GM18505 (cell line): ENCODE measurements around the gene PPY.
"Not testable (repeated sequence)": the region's sequence is repeated elsewhere in the genome, so short reads cannot be mapped to it uniquely, and the experiment has no call there.

Source experiments
- ATAC-seq: cut with Tn5 transposase; IDR thresholded peaks from one replicate; pipeline ENCODE4 v1.9.1; 2021; ENCODE audit not compliant: unreplicated experiment
- POLR2A ChIP-seq: IDR thresholded peaks from 4 replicates; pipeline ENCODE4 v1.6.1; 2011; ENCODE audit warnings: borderline replicate concordance; ENCODE audit not compliant: insufficient read depth, insufficient read length; ENCODE audit errors: extremely low read depth

PPY gene

DNA sequence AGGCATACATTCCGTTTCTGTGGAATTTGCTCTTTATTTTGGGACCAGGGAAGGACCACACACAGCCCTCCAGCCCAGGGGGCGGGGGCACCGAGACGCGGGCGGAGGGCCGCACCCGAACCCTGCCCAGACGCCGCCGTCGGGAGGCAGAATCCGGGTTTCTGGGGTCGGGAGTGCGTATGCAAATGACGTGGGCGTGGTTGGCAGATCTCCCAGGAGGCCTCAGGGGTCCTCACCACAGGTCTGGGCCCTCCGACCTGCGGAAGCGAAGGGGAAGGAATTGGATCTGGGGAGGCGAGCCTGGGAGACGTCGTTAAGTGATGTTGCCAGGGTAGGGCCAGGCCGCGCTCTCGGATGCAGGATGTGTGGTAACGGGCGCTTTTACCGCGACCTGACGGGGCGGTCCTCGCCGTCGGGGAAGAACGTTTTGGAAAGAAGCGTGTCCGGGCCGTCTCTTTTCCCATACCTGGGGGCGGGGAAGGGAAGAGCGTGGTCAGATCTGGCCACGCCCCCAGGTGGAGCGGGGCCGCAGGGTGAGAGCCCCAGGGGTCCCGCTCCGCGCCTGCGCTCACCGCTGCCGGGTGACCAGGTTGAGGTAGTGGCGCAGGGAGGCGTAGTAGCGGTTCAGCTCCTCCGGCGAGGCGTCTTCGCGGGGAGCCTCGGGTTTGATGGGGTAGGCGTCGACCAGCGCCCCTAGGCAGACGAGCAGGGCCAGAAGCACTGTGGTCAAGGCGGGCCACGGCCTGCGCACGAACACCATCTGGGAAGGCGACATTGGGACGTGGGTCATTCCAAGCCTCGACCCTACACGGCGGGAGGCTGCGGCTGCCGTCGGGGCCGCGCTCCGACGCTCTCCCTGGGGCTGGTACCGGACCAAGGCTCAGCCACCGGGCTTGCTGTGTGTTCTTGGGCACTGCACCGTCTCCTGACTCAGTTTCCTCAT, 10.7 kb upstream of the PPY start:
- no peak for TF ChIP-seq POLR2A
- no peak for ATAC-seq

DNA sequence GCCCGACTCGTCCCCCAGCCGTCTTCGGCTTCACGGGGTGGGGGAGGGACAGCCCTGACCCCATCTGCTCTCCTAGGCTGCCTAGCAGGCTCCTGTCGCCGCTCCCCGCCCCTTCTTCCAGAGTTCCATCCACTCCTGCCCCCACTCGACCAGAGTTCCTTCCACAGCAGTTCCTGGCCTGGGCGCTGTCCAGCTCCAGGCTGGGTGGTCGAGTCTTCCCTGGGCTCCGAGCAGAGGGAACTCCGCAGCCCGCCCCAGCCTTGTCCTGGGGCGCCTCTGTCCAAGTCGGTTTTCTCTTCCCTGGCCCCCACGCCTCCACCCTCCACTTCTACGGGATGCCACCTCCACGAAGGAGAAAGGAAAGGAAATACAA, 10.1 kb upstream of the PPY start:
- ATAC-seq, result no peak

DNA sequence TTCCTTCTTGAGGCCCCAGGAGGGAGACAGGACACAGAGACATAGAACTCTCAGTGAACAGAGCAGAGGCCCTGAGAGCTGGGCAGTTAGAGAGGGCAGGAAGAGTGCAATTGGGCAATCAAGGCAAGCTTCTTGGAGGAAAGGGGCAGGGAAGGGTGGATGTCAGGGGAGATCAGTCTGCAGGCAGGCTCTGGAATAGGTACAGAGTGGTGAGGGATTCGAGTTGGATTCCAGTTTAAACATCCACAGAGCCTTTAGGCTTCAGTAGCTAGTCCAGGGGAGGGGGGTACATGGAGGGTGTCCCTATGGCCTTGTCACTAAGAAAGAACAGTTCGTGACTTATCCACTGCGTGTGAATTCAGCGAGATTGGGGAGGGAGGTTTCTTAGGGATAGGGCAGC, 9.5 kb upstream of the PPY start:
- no peak for ATAC-seq
- TF ChIP-seq POLR2A, result no peak

More for the DNA sequence above, 10.1 kb upstream of the PPY start:
- no peak for TF ChIP-seq POLR2A

GRCh38 chr17:43950554-43950953, 8.3 kb upstream of the PPY start:
- TF ChIP-seq POLR2A, result no peak
- ATAC-seq, result no peak

DNA sequence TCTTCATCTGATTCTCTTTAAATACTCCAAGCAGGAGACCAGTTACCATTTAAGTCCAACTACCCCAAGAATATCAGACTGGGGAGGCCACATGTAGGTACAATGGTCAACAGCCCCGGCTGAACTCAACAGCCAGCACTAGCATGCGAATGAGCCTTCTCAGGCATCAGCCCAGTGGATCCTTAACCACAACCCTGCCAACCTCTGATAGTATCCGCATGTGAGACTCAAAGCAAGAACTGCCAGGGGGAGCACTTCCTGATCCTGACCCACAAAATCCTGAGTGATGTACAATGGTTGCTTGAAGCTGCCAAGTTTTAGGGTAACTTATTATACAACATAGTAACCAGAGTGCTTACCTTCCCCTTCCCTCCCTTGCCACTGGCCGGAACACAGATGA, 7.5 kb upstream of the PPY start:
- TF ChIP-seq POLR2A, result no peak
- ATAC-seq, result no peak

GRCh38 chr17:43946781-43947180, 4.5 kb upstream of the PPY start:
- ATAC-seq, result no peak
- no peak for TF ChIP-seq POLR2A

- ATAC-seq, result no peak
- no peak for TF ChIP-seq POLR2A
Observed at GRCh38 chr17:43945074-43945829, 3.0 kb upstream of the PPY start.

GRCh38 chr17:43940630-43941029, 1.6 kb downstream of the PPY start:
- ATAC-seq, result no peak
- no peak for TF ChIP-seq POLR2A

GRCh38 chr17:43939886-43940285, 2.4 kb downstream of the PPY start:
- no peak for TF ChIP-seq POLR2A
- ATAC-seq, result no peak

- ATAC-seq, result not testable (repeated sequence)
Observed at GRCh38 chr17:43939452-43939851, 2.8 kb downstream of the PPY start.

DNA sequence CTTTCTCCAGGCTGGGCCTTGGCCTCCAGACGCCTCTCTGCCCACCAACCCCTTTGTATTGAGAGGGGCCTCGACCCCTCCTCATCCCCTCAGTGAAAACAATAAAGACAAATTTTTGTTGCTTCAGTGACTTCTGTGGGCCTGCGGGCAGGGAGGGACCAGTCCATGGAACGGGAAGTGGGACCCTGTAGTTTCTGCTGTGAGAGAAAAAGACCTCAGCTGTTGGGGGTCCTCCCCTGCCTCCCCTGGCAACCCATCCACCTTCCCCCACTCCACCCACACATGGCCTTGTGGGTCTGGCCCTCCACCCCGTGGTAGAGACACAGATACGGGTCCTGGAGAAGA, 3.5 kb downstream of the PPY start:
- no peak for ATAC-seq
- TF ChIP-seq POLR2A, result no peak

DNA sequence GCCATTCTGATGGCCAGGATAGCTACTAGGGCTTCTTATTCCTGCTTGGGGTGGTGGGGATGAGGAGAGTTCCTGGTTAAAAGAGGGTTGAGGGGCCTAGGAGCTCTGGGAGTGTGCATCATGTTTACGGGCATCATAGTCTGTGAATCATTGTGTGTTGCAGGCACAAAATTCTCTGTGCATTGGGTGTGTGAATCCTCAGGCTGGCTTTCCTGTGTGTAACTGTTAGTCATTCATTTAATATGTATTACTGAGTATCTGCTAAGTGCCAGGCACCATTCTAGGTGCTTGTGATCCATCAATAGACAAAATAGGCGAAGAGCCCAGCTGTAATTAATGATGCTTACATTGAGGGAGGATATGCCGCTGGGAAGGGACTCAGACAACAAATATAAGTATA, 5.8 kb downstream of the PPY start:
- TF ChIP-seq POLR2A, result no peak
- no peak for ATAC-seq

DNA sequence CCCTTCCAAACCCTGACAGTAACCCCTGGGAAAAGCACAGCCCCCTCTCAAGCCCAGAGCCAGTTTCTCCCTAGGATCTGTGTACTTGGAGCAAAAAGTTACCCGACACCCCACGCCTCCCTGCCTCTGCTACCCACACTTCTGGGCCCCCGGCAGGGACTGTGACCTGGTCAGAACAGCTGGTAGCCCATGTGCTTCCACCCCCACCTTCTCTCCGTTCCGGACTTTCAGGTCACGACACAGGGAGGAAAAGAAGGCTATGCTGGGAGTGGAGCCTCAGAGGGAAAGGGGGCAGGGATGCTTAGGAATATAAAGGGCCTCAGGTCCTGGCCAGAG, 6.4 kb downstream of the PPY start:
- no peak for TF ChIP-seq POLR2A
- ATAC-seq, result no peak

DNA sequence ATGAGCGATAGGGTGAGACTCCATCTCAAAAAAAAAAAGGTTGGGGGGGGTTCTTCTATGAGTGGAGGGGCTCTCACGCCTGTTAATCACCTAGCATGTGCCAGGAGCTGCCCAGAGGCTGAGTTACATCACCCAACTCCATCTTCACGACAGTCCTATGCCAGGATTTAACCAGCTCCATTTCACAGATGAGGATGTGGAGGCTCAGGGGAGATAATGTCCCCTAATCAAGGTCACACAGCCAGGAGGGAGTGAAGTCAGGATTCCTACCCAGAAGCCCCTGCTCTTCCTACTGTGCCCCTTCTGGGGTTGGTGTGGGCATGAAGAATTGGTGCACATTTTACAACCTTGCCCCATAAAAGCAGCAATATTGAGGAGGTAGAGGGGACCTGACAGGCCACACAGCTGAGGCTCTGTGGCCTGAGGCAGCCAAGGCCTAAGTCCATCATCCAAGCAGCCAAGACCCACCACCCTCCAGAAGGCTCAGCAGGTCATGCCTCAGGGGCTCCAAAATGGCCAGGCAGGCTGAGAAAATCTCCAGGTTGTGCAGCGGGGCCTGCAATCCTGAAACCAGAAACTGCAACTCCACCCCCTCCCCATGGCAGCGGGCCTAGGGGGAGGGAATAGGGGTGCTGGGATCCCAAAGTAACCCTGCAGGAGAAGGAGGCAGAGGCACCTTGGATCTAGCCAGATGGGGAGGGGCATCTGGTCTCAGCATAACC, 6.9 kb downstream of the PPY start:
- no peak for TF ChIP-seq POLR2A
- no peak for ATAC-seq
